T-helper 22 cell (primary cell): ENCODE measurements around the gene ARMC2.

Experiments used
- DNase-seq: peaks from one replicate; pipeline ENCODE4 v3.0.0-alpha.2; 2020; ENCODE audit warnings: low read depth

The ARMC2 gene

GRCh38 chr6:109019911-109020310, 171.7 kb downstream of the ARMC2 start:
- no peak for DNase-seq

- DNase-seq: no peak
These were observed 173.6 kb downstream of the ARMC2 start for GRCh38 chr6:109021870-109022269.

GRCh38 chr6:109023356-109023925, 175.2 kb downstream of the ARMC2 start:
- DNase-seq: no peak
